ENCODE measurements around the gene UNG.

Gene UNG

GRCh38 chr12:109110988-109111495 is 13.6 kb downstream of the UNG start:
- TF ChIP-seq CTCF (IDR thresholded peaks at IDR 0.05; ENCODE audit: poor library complexity, severe bottlenecking): no peak
- Histone ChIP-seq H3K27me3 (ENCODE audit: insufficient read depth, poor library complexity, severe bottlenecking) (no peaks in the 10 kb centered on the region), H3K4me3 (ENCODE audit: severe bottlenecking) (peak overlapping the region; percentile 38), H3K4me1 (ENCODE audit: insufficient read depth, poor library complexity, severe bottlenecking) (peaks cover 4% of the 10 kb centered on the region), H3K9me3 (ENCODE audit: severe bottlenecking) (no peaks in the 10 kb centered on the region), H3K36me3 (ENCODE audit: low read depth) (peaks cover 28% of the 10 kb centered on the region), H3K27ac (ENCODE audit: poor library complexity, severe bottlenecking) (peak overlapping the region; percentile 51)
- ATAC-seq (ENCODE audit: low read depth) (peak; percentile 91), DNase-seq (ENCODE audit: low spot score) (peak; percentile 78)

- Histone ChIP-seq H3K4me3 (ENCODE audit: severe bottlenecking) (no peak overlapping the region), H3K27ac (ENCODE audit: poor library complexity, severe bottlenecking) (no peak overlapping the region), H3K27me3 (ENCODE audit: insufficient read depth, poor library complexity, severe bottlenecking) (no peaks in the 10 kb centered on the region), H3K9me3 (ENCODE audit: severe bottlenecking) (no peaks in the 10 kb centered on the region), H3K36me3 (ENCODE audit: low read depth) (peaks cover 16% of the 10 kb centered on the region), H3K4me1 (ENCODE audit: insufficient read depth, poor library complexity, severe bottlenecking) (peaks cover 4% of the 10 kb centered on the region)
- no peak for ATAC-seq (ENCODE audit: low read depth)
- no peak for DNase-seq (ENCODE audit: low spot score)
- no peak for TF ChIP-seq CTCF (IDR thresholded peaks at IDR 0.05; ENCODE audit: poor library complexity, severe bottlenecking)
These were observed 15.5 kb downstream of the UNG start for GRCh38 chr12:109112720-109113465.

- Histone ChIP-seq H3K27ac (ENCODE audit: poor library complexity, severe bottlenecking) (no peak overlapping the region), H3K36me3 (ENCODE audit: low read depth) (peaks cover 9% of the 10 kb centered on the region)
These were observed 16.4 kb downstream of the UNG start for GRCh38 chr12:109113661-109114321.

GRCh38 chr12:109114644-109115043 is 17.2 kb downstream of the UNG start:
- Histone ChIP-seq H3K4me1 (ENCODE audit: insufficient read depth, poor library complexity, severe bottlenecking) (peaks cover 4% of the 10 kb centered on the region), H3K4me3 (ENCODE audit: severe bottlenecking) (no peak overlapping the region), H3K36me3 (ENCODE audit: low read depth) (peaks cover 7% of the 10 kb centered on the region), H3K9me3 (ENCODE audit: severe bottlenecking) (no peaks in the 10 kb centered on the region), H3K27ac (ENCODE audit: poor library complexity, severe bottlenecking) (no peak overlapping the region), H3K27me3 (ENCODE audit: insufficient read depth, poor library complexity, severe bottlenecking) (no peaks in the 10 kb centered on the region)
- no peak for TF ChIP-seq CTCF (IDR thresholded peaks at IDR 0.05; ENCODE audit: poor library complexity, severe bottlenecking)
- DNase-seq (ENCODE audit: low spot score) (no peak), ATAC-seq (ENCODE audit: low read depth) (no peak)

More at GRCh38 chr12:109113661-109114321, 16.4 kb downstream of the UNG start:
- Histone ChIP-seq H3K4me3 (ENCODE audit: severe bottlenecking) (no peak overlapping the region), H3K4me1 (ENCODE audit: insufficient read depth, poor library complexity, severe bottlenecking) (peaks cover 4% of the 10 kb centered on the region), H3K27me3 (ENCODE audit: insufficient read depth, poor library complexity, severe bottlenecking) (no peaks in the 10 kb centered on the region), H3K9me3 (ENCODE audit: severe bottlenecking) (no peaks in the 10 kb centered on the region)
- ATAC-seq (ENCODE audit: low read depth) (no peak), DNase-seq (ENCODE audit: low spot score) (no peak)
- no peak for TF ChIP-seq CTCF (IDR thresholded peaks at IDR 0.05; ENCODE audit: poor library complexity, severe bottlenecking)
